A673 (cell line): ENCODE data around the gene BIVM.

ENCODE experiments used
- EZH2 ChIP-seq: fragments of 200-600 bp; sonication (generic); IDR thresholded peaks from 2 replicates; pipeline ENCODE4 v1.6.1; 2017; ENCODE audit warnings: borderline replicate concordance, low read depth, mild to moderate bottlenecking, mixed read lengths, antibody characterized with exemption, low read length; ENCODE audit not compliant: poor library complexity, severe bottlenecking
- TF ChIP-seq, protein P1 (sequence below): fragments of 300-800, 200-600 bp; sonication (generic); conservative IDR thresholded peaks from 2 replicates; pipeline ENCODE4 v1.5.1; 2017; ENCODE audit warnings: low read depth, mild to moderate bottlenecking, antibody characterized with exemption, low read length, moderate library complexity, mixed read lengths

DNA sequence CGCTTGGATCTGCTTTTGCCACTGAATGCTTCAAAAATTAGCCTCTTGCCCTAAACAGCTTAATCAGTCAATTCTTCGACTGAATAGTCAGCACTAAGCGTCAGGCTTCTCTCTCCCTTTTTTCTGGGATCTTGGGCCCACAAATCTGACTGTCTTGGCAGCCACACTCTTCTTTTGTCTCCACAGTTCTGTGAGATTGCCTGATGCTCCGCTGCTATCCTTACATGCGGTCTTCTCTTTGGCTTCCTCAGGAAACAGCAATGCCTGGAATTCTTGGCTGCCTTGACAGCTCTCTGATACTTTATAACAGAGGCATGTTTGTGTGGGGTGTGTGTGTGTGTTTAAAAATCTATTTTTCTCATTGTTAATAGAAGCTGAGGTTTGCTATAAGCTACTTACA, 79.6 kb downstream of the BIVM start:
- TF ChIP-seq, protein P1, sequence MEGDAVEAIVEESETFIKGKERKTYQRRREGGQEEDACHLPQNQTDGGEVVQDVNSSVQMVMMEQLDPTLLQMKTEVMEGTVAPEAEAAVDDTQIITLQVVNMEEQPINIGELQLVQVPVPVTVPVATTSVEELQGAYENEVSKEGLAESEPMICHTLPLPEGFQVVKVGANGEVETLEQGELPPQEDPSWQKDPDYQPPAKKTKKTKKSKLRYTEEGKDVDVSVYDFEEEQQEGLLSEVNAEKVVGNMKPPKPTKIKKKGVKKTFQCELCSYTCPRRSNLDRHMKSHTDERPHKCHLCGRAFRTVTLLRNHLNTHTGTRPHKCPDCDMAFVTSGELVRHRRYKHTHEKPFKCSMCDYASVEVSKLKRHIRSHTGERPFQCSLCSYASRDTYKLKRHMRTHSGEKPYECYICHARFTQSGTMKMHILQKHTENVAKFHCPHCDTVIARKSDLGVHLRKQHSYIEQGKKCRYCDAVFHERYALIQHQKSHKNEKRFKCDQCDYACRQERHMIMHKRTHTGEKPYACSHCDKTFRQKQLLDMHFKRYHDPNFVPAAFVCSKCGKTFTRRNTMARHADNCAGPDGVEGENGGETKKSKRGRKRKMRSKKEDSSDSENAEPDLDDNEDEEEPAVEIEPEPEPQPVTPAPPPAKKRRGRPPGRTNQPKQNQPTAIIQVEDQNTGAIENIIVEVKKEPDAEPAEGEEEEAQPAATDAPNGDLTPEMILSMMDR, result no peak
- no peak for TF ChIP-seq EZH2
